D341Med (cell line): ENCODE measurements around the gene SPEG.

ENCODE experiments used
- DNase-seq: peaks from one replicate; pipeline ENCODE4 v3.0.0; 2012; ENCODE audit warnings: low spot score

SPEG gene

GRCh38 chr2:219498280-219499057 lies 63.8 kb downstream of the SPEG start, which contains the start of gene GMPPA:
Gene GMPPA (plus strand): TSS chr2:219498891. CDS start chr2:219499976, 1,085 bp downstream.
- peak; percentile 89 for DNase-seq

GRCh38 chr2:219499058-219499307 lies 64.3 kb downstream of the SPEG start:
- DNase-seq = no peak

- DNase-seq = no peak
These were observed 64.9 kb downstream of the SPEG start for GRCh38 chr2:219499555-219499954.

- no peak for DNase-seq
These were observed 65.5 kb downstream of the SPEG start for GRCh38 chr2:219500135-219500534.

- DNase-seq = no peak
These were observed 67.2 kb downstream of the SPEG start for GRCh38 chr2:219501849-219502248.

GRCh38 chr2:219502618-219503017 lies 68.0 kb downstream of the SPEG start:
- no peak for DNase-seq

- DNase-seq = no peak
These were observed 70.9 kb downstream of the SPEG start for GRCh38 chr2:219505585-219505984.

- DNase-seq = no peak
These were observed 71.6 kb downstream of the SPEG start for GRCh38 chr2:219506153-219506801.

- DNase-seq = peak; percentile 73
These were observed 72.3 kb downstream of the SPEG start for GRCh38 chr2:219506802-219507526.

- peak; percentile 64 for DNase-seq
These were observed 73.2 kb downstream of the SPEG start for GRCh38 chr2:219507581-219508443.

- no peak for DNase-seq
These were observed 73.7 kb downstream of the SPEG start for GRCh38 chr2:219508444-219508734.

- DNase-seq = no peak
These were observed 74.5 kb downstream of the SPEG start for GRCh38 chr2:219508971-219509779.

GRCh38 chr2:219509780-219510511 lies 75.3 kb downstream of the SPEG start:
- DNase-seq = peak; percentile 76

- no peak for DNase-seq
These were observed 76.0 kb downstream of the SPEG start for GRCh38 chr2:219510512-219511135.

- DNase-seq = peak; percentile 79
These were observed 77.1 kb downstream of the SPEG start for GRCh38 chr2:219511547-219512325.

GRCh38 chr2:219512524-219513216 lies 78.0 kb downstream of the SPEG start:
- no peak for DNase-seq

GRCh38 chr2:219513787-219514186 lies 79.1 kb downstream of the SPEG start:
- no peak for DNase-seq

- DNase-seq = no peak
These were observed 79.6 kb downstream of the SPEG start, which contains the start of gene ASIC4 for GRCh38 chr2:219514196-219514761. Gene ASIC4 (plus strand): TSS chr2:219514482. CDS start chr2:219514725, 243 bp downstream.
